Endothelial cell of umbilical vein (primary cell): ENCODE data around the gene SPNS2. TPM values are rescaled to one million over a fixed set of nuclear protein-coding genes. Genes with fewer than 3 reads are reported as not detected.
A peak's percentile ranks its signal among the peaks of the same experiment; 100 is the strongest.

Experiments used
- BruUV-seq: library from RNA; stranded (reverse); fragments of 400-500 nt; replicated peaks from 2 replicates; lab custom pipeline; 2021; lab: Mats Ljungman, UMichigan
- CTCF ChIA-PET: fragments of 300-600, 350-600 bp; sonication (Branson Sonifier 250); formaldehyde crosslinking; loops from one replicate; lab custom pipeline; 2021; ENCODE audit warnings: antibody characterized with exemption, inconsistent platforms; lab: Charles Lee
- POLR2A ChIA-PET: fragments of 300-600, 350-600 bp; sonication (Branson Sonifier 250); formaldehyde crosslinking; loops from one replicate; lab custom pipeline; 2021; ENCODE audit warnings: antibody characterized with exemption, inconsistent platforms; lab: Charles Lee
- DNase-seq: peaks from one replicate; pipeline ENCODE4 v3.0.0-alpha.2; 2011; ENCODE audit warnings: low read depth, low spot score
- FAIRE-seq: peaks from 2 replicates; lab custom pipeline; 2011; peaks lifted over from hg19 to GRCh38; lab: Jason Lieb, UNC
- H2AFZ ChIP-seq: 2 replicates; pipeline ENCODE4 v1.6.0; 2012; ENCODE audit warnings: low read depth, low read length, control low read depth, inconsistent platforms
- H3K27ac ChIP-seq: 2 replicates; pipeline ENCODE4 v1.5.1; 2011; ENCODE audit warnings: low read depth, mild to moderate bottlenecking, control low read depth, low read length, moderate library complexity; ENCODE audit not compliant: insufficient read depth
- H3K27me3 ChIP-seq, 2 experiments: 2 replicates each; pipeline versions ENCODE4 v1.6.0 to v1.6.1; 2011; ENCODE audit warnings: low read length in 2 of 2, mixed read lengths in 1 of 2; ENCODE audit not compliant: control insufficient read depth in 2 of 2, insufficient read depth in 2 of 2
- H3K36me3 ChIP-seq, 2 experiments: 2 replicates in 1 of 2; 3 replicates in 1 of 2; pipeline ENCODE4 v1.5.1; 2011; ENCODE audit warnings: low read length in 2 of 2, mild to moderate bottlenecking in 1 of 2, moderate library complexity in 1 of 2; ENCODE audit not compliant: control insufficient read depth in 2 of 2, insufficient read depth in 2 of 2; ENCODE audit errors: extremely low read depth in 1 of 2
- H3K4me1 ChIP-seq: 3 replicates; pipeline ENCODE4 v1.5.1; 2011; ENCODE audit warnings: mild to moderate bottlenecking, low read length; ENCODE audit not compliant: control insufficient read depth, insufficient read depth; ENCODE audit errors: extremely low read depth
- H3K4me2 ChIP-seq: 2 replicates; pipeline ENCODE4 v1.6.1; 2011; ENCODE audit warnings: low read length, control low read depth, mixed read lengths; ENCODE audit not compliant: insufficient read depth
- H3K4me3 ChIP-seq, 3 experiments: fragments of 200-600 bp in 1 of 3; sonication (generic), shearing (Covaris generic) in 1 of 3; replicated peaks in 1 of 3; 2 replicates each; pipeline ENCODE4 v1.5.1; 2011 to 2016; ENCODE audit warnings: control low read depth in 3 of 3, low read length in 3 of 3, mild to moderate bottlenecking in 2 of 3, inconsistent platforms in 1 of 3, low read depth in 1 of 3, moderate library complexity in 1 of 3; ENCODE audit not compliant: insufficient read depth in 1 of 3
- H3K79me2 ChIP-seq: 2 replicates; pipeline ENCODE4 v1.6.0; 2012; ENCODE audit warnings: low read length, inconsistent platforms; ENCODE audit not compliant: control insufficient read depth, insufficient read depth
- H3K9ac ChIP-seq: replicated peaks from 2 replicates; pipeline ENCODE3; 2011; ENCODE audit warnings: low read length, control low read depth; ENCODE audit not compliant: insufficient read depth; ENCODE audit errors: extremely low read depth
- H3K9me1 ChIP-seq: replicated peaks from 3 replicates; pipeline ENCODE4 v1.6.0; 2011; ENCODE audit warnings: mild to moderate bottlenecking, low read length; ENCODE audit not compliant: control insufficient read depth, insufficient read depth; ENCODE audit errors: extremely low read depth
- H3K9me3 ChIP-seq: replicated peaks from 2 replicates; pipeline ENCODE4 v1.5.1; 2012; ENCODE audit warnings: low read length, inconsistent platforms; ENCODE audit not compliant: control insufficient read depth, insufficient read depth
- H4K20me1 ChIP-seq: replicated peaks from 2 replicates; pipeline ENCODE3; 2011; ENCODE audit warnings: mild to moderate bottlenecking, low read length; ENCODE audit not compliant: control insufficient read depth, insufficient read depth; ENCODE audit errors: extremely low read depth
- EZH2 ChIP-seq: IDR thresholded peaks from 2 replicates; pipeline ENCODE4 v1.6.1; 2012; ENCODE audit warnings: borderline replicate concordance, low read depth, mild to moderate bottlenecking, moderate library complexity, low read length, inconsistent platforms; ENCODE audit not compliant: severe bottlenecking
- FOS ChIP-seq: IDR thresholded peaks from 2 replicates; pipeline ENCODE4 v1.6.1; 2011; ENCODE audit warnings: mild to moderate bottlenecking, low read length, moderate library complexity, borderline replicate concordance; ENCODE audit not compliant: insufficient read depth
- GATA2 ChIP-seq: IDR thresholded peaks from 2 replicates; pipeline ENCODE4 v1.7.0; 2011; ENCODE audit warnings: low read depth, mild to moderate bottlenecking, moderate library complexity, mixed read lengths, low read length; ENCODE audit not compliant: insufficient read length, insufficient read depth
- JUN ChIP-seq: IDR thresholded peaks from 2 replicates; pipeline ENCODE4 v1.6.1; 2011; ENCODE audit warnings: borderline replicate concordance, low read depth; ENCODE audit not compliant: insufficient read length, insufficient read depth
- MYC ChIP-seq: IDR thresholded peaks from one replicate; pipeline ENCODE4 v1.6.1; 2011; ENCODE audit warnings: mild to moderate bottlenecking, low read depth, low read length
- POLR2A ChIP-seq: IDR thresholded peaks from 2 replicates; pipeline ENCODE4 v1.6.1; 2012; ENCODE audit warnings: low read depth, mild to moderate bottlenecking, control low read depth, low read length
- POLR2AphosphoS5 ChIP-seq: IDR thresholded peaks from 2 replicates; pipeline ENCODE4 v1.6.1; 2012; ENCODE audit warnings: low read depth, mild to moderate bottlenecking, control low read depth, low read length, moderate library complexity; ENCODE audit not compliant: insufficient read depth
- dilution Hi-C: fragments of 300-500 bp; cut with MboI; formaldehyde crosslinking; loops from one replicate; pipeline ENCODE4 v1.15.0; 2019; ENCODE audit warnings: low sequenced_read_pairs; ENCODE audit not compliant: extremely low pct_ligation_motif_present
- intact Hi-C: fragments of 100-400 bp; cut with micrococcal nuclease; formaldehyde crosslinking; loops from one replicate; pipeline ENCODE4 v1.10.0; 2022
- polyA plus RNA-seq, 4 experiments: library from polyadenylated mRNA; depleted of rRNA in 3 of 4; stranded (reverse) in 3 of 4; unstranded in 1 of 4; fragments of >200 nt; gene quantifications; 2 replicates each; pipeline versions ENCODE4 v1.2.1 to v1.2.3, GENCODE V29; 2011 to 2012; ENCODE audit warnings: missing spikeins in 1 of 4
- total RNA-seq: library from RNA; stranded (reverse); gene quantifications from 2 replicates; pipeline ENCODE4 v1.2.3, GENCODE V29; 2021
- TF ChIP-seq, protein P1 (sequence below): IDR thresholded peaks from 2 replicates; pipeline ENCODE4 v1.6.1; 2011; ENCODE audit not compliant: insufficient read depth, insufficient read length
- TF ChIP-seq, protein P2 (sequence below), 2 donors: IDR thresholded peaks; 1 replicate in 1 of 2; 2 replicates in 1 of 2; pipeline ENCODE4 v1.5.1; 2011; ENCODE audit warnings: low read length in 2 of 2, mild to moderate bottlenecking in 2 of 2, moderate library complexity in 2 of 2, control low read depth in 1 of 2, inconsistent platforms in 1 of 2, low read depth in 1 of 2; ENCODE audit not compliant: insufficient read depth in 1 of 2; ENCODE audit errors: extremely low read depth in 1 of 2

SPNS2 gene
- total and polyA plus RNA-seq, 2 donors (not counting 3 experiments of a cell fraction or from before 2014, with no cell fraction given), result 70.2 to 77.3 TPM

DNA sequence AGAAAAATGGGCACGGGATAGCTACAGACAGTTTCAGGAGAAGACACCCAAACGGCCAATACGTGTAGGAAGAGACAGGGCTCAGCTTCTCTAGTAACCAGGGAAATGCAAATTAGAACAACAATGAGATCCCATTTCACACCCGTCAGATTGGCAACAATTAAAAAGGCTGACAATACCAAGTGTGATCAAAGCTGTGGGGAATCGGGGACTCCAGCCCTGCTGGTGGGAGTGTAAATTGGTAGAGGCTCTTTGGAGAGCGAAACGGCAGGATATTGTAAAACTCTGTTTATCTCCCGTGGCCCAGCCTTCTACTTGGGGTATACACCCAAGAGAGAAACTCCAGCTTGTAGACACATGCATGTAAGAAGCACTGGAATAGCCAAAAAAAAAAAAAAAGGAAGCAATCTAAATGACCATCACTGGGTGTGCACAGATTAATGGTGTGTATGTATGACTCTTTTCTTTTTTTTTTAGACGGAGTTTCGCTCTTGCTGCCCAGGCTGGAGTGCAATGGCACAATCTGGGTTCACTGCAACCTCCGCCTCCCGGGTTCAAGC lies 29.0 kb downstream of the SPNS2 start:
- Histone ChIP-seq H3K4me1 (peaks cover 37% of the 10 kb centered on the region), H2AFZ (peak overlapping the region; percentile 20), H3K9ac (no peak overlapping the region), H3K27me3 (no peaks in the 10 kb centered on the region), H3K36me3 (peaks cover 0 to 14% of the 10 kb centered on the region in 2 experiments), H3K79me2 (no peaks in the 10 kb centered on the region), H3K9me1 (no peaks in the 10 kb centered on the region), H4K20me1 (no peaks in the 10 kb centered on the region), H3K9me3 (no peaks in the 10 kb centered on the region), H3K27ac (no peak overlapping the region), H3K4me2 (no peak overlapping the region), H3K4me3 (no peak overlapping the region)
- CTCF ChIA-PET, result interaction anchor here (0.6 to 1.2 kb wide), 2 partner anchors 12 to 107 kb away, joined by 3 to 4 read pairs; no protein-coding TSS in a partner anchor
- dilution Hi-C loops, result no loop called here
- TF ChIP-seq MYC (no peak), JUN (no peak), GATA2 (no peak), POLR2A (no peak)
- TF ChIP-seq, protein P1, sequence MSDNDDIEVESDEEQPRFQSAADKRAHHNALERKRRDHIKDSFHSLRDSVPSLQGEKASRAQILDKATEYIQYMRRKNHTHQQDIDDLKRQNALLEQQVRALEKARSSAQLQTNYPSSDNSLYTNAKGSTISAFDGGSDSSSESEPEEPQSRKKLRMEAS, result no peak
- no peak for DNase-seq
- BruUV-seq, result no TSS peak
- intact Hi-C loops, result no loop called here
- POLR2A ChIA-PET, result no interaction called here
- no peak for FAIRE-seq

- H3K4me3 ChIP-seq, result no peak overlapping the region
- H3K27me3 ChIP-seq, result no peaks in the 10 kb centered on the region
- intact Hi-C loops, result loop anchor here (2.0 kb wide), 1 partner anchor 109 kb away; no protein-coding TSS in a partner anchor
- BruUV-seq, result no TSS peak
- DNase-seq, result no peak
- H3K9me3 ChIP-seq, result no peaks in the 10 kb centered on the region
- no peaks in the 10 kb centered on the region for H3K79me2 ChIP-seq
- no peak overlapping the region for H2AFZ ChIP-seq
- H3K27ac ChIP-seq, result peak overlapping the region; percentile 89
- CTCF ChIA-PET, result no interaction called here
- dilution Hi-C loops, result no loop called here
- H4K20me1 ChIP-seq, result no peaks in the 10 kb centered on the region
- no peak overlapping the region for H3K4me2 ChIP-seq
- FAIRE-seq, result no peak
- TF ChIP-seq, protein P1, result no peak
- TF ChIP-seq EZH2, result no peak
- no peak for TF ChIP-seq POLR2A
- no peak for TF ChIP-seq GATA2
- TF ChIP-seq, protein P2, sequence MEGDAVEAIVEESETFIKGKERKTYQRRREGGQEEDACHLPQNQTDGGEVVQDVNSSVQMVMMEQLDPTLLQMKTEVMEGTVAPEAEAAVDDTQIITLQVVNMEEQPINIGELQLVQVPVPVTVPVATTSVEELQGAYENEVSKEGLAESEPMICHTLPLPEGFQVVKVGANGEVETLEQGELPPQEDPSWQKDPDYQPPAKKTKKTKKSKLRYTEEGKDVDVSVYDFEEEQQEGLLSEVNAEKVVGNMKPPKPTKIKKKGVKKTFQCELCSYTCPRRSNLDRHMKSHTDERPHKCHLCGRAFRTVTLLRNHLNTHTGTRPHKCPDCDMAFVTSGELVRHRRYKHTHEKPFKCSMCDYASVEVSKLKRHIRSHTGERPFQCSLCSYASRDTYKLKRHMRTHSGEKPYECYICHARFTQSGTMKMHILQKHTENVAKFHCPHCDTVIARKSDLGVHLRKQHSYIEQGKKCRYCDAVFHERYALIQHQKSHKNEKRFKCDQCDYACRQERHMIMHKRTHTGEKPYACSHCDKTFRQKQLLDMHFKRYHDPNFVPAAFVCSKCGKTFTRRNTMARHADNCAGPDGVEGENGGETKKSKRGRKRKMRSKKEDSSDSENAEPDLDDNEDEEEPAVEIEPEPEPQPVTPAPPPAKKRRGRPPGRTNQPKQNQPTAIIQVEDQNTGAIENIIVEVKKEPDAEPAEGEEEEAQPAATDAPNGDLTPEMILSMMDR (IDR thresholded peaks at IDR 0.05; ENCODE audit: extremely low read depth in 1 of 2, insufficient read depth in 1 of 2, low read depth in 1 of 2, low read length in 2 of 2), result no peak
- TF ChIP-seq JUN, result no peak
- no peak for TF ChIP-seq FOS
- no peak for TF ChIP-seq POLR2AphosphoS5
- no peak for TF ChIP-seq MYC
- no peak overlapping the region for H3K9ac ChIP-seq
- peaks cover 54% of the 10 kb centered on the region for H3K4me1 ChIP-seq
- H3K36me3 ChIP-seq, result peaks cover 0 to 16% of the 10 kb centered on the region in 2 experiments
- no peaks in the 10 kb centered on the region for H3K9me1 ChIP-seq
- POLR2A ChIA-PET, result no interaction called here
Observed at GRCh38 chr17:4529533-4530152, 31.0 kb downstream of the SPNS2 start.
